Keratinocyte (primary cell): ENCODE data around the gene ELFN2. TPM values are rescaled to one million over a fixed set of nuclear protein-coding genes. Genes with fewer than 3 reads are reported as not detected.
A peak's percentile ranks its signal among the peaks of the same experiment; 100 is the strongest.

ENCODE experiments used
- DNase-seq: peaks from one replicate; pipeline ENCODE4 v3.0.0-alpha.2; 2011; ENCODE audit warnings: low read depth, missing footprints, low spot score
- FAIRE-seq: peaks from 2 replicates; lab custom pipeline; 2011; peaks lifted over from hg19 to GRCh38; lab: Jason Lieb, UNC
- H2AFZ ChIP-seq: 2 replicates; pipeline ENCODE4 v1.6.0; 2012; ENCODE audit warnings: low read length, control low read depth, inconsistent platforms; ENCODE audit not compliant: control insufficient read depth
- H3K27ac ChIP-seq: 2 replicates; pipeline ENCODE4 v1.5.1; 2011; ENCODE audit warnings: low read length; ENCODE audit not compliant: control insufficient read depth, insufficient read depth
- H3K27me3 ChIP-seq: 3 replicates; pipeline ENCODE4 v1.6.0; 2011; ENCODE audit warnings: low read length; ENCODE audit not compliant: control insufficient read depth, insufficient read depth; ENCODE audit errors: extremely low read depth
- H3K36me3 ChIP-seq, 2 experiments: 2 replicates in 1 of 2; 3 replicates in 1 of 2; pipeline ENCODE4 v1.5.1; 2011; ENCODE audit warnings: low read length in 2 of 2, mild to moderate bottlenecking in 1 of 2; ENCODE audit not compliant: control insufficient read depth in 2 of 2, insufficient read depth in 2 of 2; ENCODE audit errors: extremely low read depth in 1 of 2
- H3K4me1 ChIP-seq: 3 replicates; pipeline ENCODE4 v1.5.1; 2011; ENCODE audit warnings: low read length; ENCODE audit not compliant: control insufficient read depth, insufficient read depth; ENCODE audit errors: extremely low read depth
- H3K4me2 ChIP-seq: 3 replicates; pipeline ENCODE4 v1.6.0; 2011; ENCODE audit warnings: low read depth, low read length; ENCODE audit not compliant: control insufficient read depth, insufficient read depth; ENCODE audit errors: extremely low read depth
- H3K4me3 ChIP-seq, 3 experiments: fragments of 200-600 bp in 1 of 3; sonication (generic) in 1 of 3; 2 replicates in 2 of 3; 3 replicates in 1 of 3; pipeline ENCODE4 v1.5.1; 2011 to 2016; ENCODE audit warnings: low read length in 3 of 3, mild to moderate bottlenecking in 3 of 3, control low read depth in 2 of 3, inconsistent platforms in 1 of 3, low read depth in 1 of 3, mixed read lengths in 1 of 3, mixed run types in 1 of 3, moderate library complexity in 1 of 3; ENCODE audit not compliant: control insufficient read depth in 2 of 3, insufficient read depth in 2 of 3; ENCODE audit errors: extremely low read depth in 1 of 3
- H3K79me2 ChIP-seq: 2 replicates; pipeline ENCODE4 v1.6.0; 2012; ENCODE audit warnings: low read length; ENCODE audit not compliant: control insufficient read depth, insufficient read depth
- H3K9ac ChIP-seq: 3 replicates; pipeline ENCODE4 v1.6.0; 2011; ENCODE audit warnings: low read length; ENCODE audit not compliant: control insufficient read depth, insufficient read depth; ENCODE audit errors: extremely low read depth
- H3K9me1 ChIP-seq: 3 replicates; pipeline ENCODE4 v1.6.0; 2011; ENCODE audit warnings: low read length; ENCODE audit not compliant: control insufficient read depth, insufficient read depth; ENCODE audit errors: extremely low read depth
- H3K9me3 ChIP-seq: 2 replicates; pipeline ENCODE4 v1.5.1; 2012; ENCODE audit warnings: low read depth, low read length; ENCODE audit not compliant: control insufficient read depth
- H4K20me1 ChIP-seq: 3 replicates; pipeline ENCODE4 v1.6.0; 2011; ENCODE audit warnings: low read length; ENCODE audit not compliant: control insufficient read depth, insufficient read depth; ENCODE audit errors: extremely low read depth
- EZH2 ChIP-seq: IDR thresholded peaks from one replicate; pipeline ENCODE4 v1.6.1; 2012; ENCODE audit warnings: inconsistent platforms, mild to moderate bottlenecking, low read length, moderate library complexity
- dilution Hi-C: fragments of 300-500 bp; cut with MboI; formaldehyde crosslinking; loops from one replicate; pipeline ENCODE4 v1.7.0; 2020; ENCODE audit warnings: low sequenced_read_pairs; ENCODE audit not compliant: extremely low pct_ligation_motif_present
- polyA plus RNA-seq, 5 experiments: library from polyadenylated mRNA; depleted of rRNA in 3 of 5; stranded (reverse) in 3 of 5; stranded (forward) in 1 of 5; unstranded in 1 of 5; fragments of >200 nt; gene quantifications; 1 replicate in 1 of 5; 2 replicates in 3 of 5; 3 replicates in 1 of 5; pipeline versions ENCODE4 v1.2.1 to v1.2.3, GENCODE V29; 2011 to 2012; ENCODE audit warnings: missing spikeins in 2 of 5, low read depth in 1 of 5, low replicate concordance in 1 of 5
- TF ChIP-seq, protein P1 (sequence below), 3 experiments: IDR thresholded peaks in 1 of 3; conservative IDR thresholded peaks in 1 of 3; optimal IDR thresholded peaks in 1 of 3; 2 replicates in 2 of 3; 3 replicates in 1 of 3; pipeline versions ENCODE3 to v1.5.1; 2011; ENCODE audit warnings: low read length in 3 of 3, mild to moderate bottlenecking in 3 of 3, moderate library complexity in 2 of 3, control low read depth in 1 of 3, inconsistent platforms in 1 of 3; ENCODE audit not compliant: insufficient read depth in 2 of 3; ENCODE audit errors: extremely low read depth in 1 of 3

The ELFN2 gene
- polyA plus RNA-seq, 1 donor (not counting 4 experiments of a cell fraction or from before 2014, with no cell fraction given), result 0.13 TPM

DNA sequence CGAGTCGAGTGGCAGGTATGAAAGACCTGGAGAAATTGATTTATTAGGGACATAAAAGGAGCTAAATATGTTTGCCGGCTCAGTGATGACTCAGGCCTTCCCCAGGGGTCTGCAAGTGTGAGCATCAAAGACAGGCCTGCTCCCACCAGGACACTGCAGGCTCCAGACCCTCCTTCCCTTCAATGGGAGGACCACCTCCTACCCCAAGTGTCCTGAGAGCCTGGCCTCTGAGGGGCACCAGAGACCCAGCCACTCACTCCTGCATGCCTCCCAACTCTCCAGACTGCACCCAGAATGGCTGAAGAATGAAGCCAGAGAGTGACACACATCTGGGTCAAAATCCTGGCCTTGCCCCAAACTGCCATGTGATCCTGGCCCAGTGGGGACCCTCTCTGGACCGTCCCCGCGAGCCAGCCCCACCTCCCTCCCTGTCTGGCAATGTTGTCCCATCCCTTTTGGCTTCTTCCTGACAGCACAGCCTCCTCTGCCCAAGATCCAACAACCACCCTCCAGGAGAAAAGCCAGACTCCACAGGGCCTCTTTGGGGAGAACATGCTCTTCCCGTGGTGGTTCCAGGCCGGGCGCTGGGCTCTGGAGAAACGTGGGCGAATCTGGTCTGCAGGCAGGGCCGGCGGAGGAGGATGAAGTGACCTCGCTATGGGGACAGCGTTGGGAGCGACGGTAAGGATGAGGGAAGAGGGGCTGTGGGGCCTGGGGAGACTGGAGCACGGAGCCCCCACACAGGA is 108.7 kb downstream of the ELFN2 start:
- no peak overlapping the region for H2AFZ ChIP-seq
- H3K4me1 ChIP-seq, result peaks cover 22% of the 10 kb centered on the region
- H3K27me3 ChIP-seq, result no peaks in the 10 kb centered on the region
- no peak overlapping the region for H3K27ac ChIP-seq
- H3K4me3 ChIP-seq, result no peak overlapping the region
- H3K79me2 ChIP-seq, result no peaks in the 10 kb centered on the region
- FAIRE-seq (no peak), DNase-seq (no peak)
- H3K9me1 ChIP-seq, result no peaks in the 10 kb centered on the region
- no peaks in the 10 kb centered on the region for H3K36me3 ChIP-seq
- no peak for TF ChIP-seq EZH2
- TF ChIP-seq, protein P1, sequence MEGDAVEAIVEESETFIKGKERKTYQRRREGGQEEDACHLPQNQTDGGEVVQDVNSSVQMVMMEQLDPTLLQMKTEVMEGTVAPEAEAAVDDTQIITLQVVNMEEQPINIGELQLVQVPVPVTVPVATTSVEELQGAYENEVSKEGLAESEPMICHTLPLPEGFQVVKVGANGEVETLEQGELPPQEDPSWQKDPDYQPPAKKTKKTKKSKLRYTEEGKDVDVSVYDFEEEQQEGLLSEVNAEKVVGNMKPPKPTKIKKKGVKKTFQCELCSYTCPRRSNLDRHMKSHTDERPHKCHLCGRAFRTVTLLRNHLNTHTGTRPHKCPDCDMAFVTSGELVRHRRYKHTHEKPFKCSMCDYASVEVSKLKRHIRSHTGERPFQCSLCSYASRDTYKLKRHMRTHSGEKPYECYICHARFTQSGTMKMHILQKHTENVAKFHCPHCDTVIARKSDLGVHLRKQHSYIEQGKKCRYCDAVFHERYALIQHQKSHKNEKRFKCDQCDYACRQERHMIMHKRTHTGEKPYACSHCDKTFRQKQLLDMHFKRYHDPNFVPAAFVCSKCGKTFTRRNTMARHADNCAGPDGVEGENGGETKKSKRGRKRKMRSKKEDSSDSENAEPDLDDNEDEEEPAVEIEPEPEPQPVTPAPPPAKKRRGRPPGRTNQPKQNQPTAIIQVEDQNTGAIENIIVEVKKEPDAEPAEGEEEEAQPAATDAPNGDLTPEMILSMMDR (optimal IDR thresholded peaks at IDR 0.05 in 1 of 3, IDR thresholded peaks at IDR 0.05 in 1 of 3, conservative IDR thresholded peaks at IDR 0.05 in 1 of 3; ENCODE audit: extremely low read depth in 1 of 3, insufficient read depth in 2 of 3, low read length in 3 of 3), result peak in 2 of 3 experiments; percentile 9 to 48
- no peak overlapping the region for H3K4me2 ChIP-seq
- no peaks in the 10 kb centered on the region for H3K9me3 ChIP-seq
- H3K9ac ChIP-seq, result no peak overlapping the region
- no peaks in the 10 kb centered on the region for H4K20me1 ChIP-seq
- dilution Hi-C loops, result no loop called here

Other genes starting within 250 kb of the ELFN2 start
- gene C1QTNF6, start 239.2 kb downstream of the ELFN2 start, polyA plus RNA-seq, result 17.1 to 28.2 TPM (median 25.4 TPM) in 3 replicates
- gene SSTR3, start 215.0 kb downstream of the ELFN2 start, polyA plus RNA-seq, result not detected in 3 replicates
- 71.9 to 128 TPM (median 78.6 TPM) in 3 replicates for gene RAC2, start 183.2 kb downstream of the ELFN2 start, polyA plus RNA-seq
- 0.05 to 0.12 TPM (median 0.06 TPM) in 3 replicates for gene CYTH4, start 145.0 kb downstream of the ELFN2 start, polyA plus RNA-seq
- gene MFNG, start 58.9 kb upstream of the ELFN2 start, polyA plus RNA-seq, result 4.1 to 5.9 TPM (median 5.8 TPM) in 3 replicates
- gene CARD10, start 91.9 kb upstream of the ELFN2 start, polyA plus RNA-seq, result 32.2 to 50.8 TPM (median 40.1 TPM) in 3 replicates
- 10.5 to 18.4 TPM (median 13.5 TPM) in 3 replicates for gene CDC42EP1, start 133.0 kb upstream of the ELFN2 start, polyA plus RNA-seq
- not detected in 3 replicates for gene LGALS2, start 152.6 kb upstream of the ELFN2 start, polyA plus RNA-seq
- 29.2 to 36.4 TPM (median 32.5 TPM) in 3 replicates for gene GGA1, start 181.4 kb upstream of the ELFN2 start, polyA plus RNA-seq
- gene SH3BP1, start 212.2 kb upstream of the ELFN2 start, polyA plus RNA-seq, result 27.2 to 49.8 TPM (median 32.6 TPM) in 3 replicates
- gene PDXP, start 231.2 kb upstream of the ELFN2 start, polyA plus RNA-seq, result 4.6 to 6.3 TPM (median 5.2 TPM) in 3 replicates
- gene LGALS1, start 248.2 kb upstream of the ELFN2 start, polyA plus RNA-seq, result 1,629 to 5,918 TPM (median 2,086 TPM) in 3 replicates